ENCODE data around the gene MYO1E. TPM values are rescaled to one million over a fixed set of nuclear protein-coding genes. Genes with fewer than 3 reads are reported as not detected.

MYO1E gene
- total and polyA plus RNA-seq, 2 of the 4 experiments (the other 2 are of a cell fraction), result 13.4 to 37.3 TPM

DNA sequence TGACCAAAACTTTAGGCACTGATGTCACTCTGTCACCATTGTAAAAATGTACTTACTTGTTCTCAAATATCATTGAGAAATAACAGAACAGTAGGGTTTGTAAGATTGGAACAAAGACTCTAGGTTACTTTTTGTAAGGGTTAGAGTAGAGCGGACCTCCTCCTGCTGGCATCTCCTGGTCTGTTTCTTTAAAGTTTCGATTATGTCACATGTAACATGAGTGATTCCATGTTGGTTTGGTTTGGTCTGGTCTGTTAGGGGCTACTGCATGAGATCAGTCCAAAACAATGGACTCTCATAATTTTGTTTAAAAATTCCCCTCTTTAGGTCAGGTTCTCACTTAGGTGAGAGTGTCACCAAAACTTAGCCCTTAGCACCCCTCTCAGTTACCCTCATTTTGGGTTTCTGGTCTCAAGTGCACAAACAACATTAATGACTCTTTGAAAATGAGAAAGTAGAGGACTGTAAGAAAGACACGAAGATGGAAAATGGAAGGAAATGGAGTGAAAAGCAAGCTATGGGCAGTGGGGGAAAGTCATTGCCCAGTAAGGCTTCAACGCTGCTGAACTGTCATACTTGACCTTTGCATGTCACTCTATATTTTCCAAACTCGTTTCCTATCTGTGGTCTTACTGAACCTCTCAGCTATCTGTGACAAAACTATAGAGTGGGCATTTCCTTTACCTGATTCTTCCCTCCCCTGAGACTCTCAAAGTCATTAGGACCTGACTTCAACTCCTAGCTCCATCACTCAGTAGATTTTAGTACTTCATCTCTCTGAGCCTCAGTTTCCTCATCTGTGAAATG, 113.3 kb downstream of the MYO1E start:
- Histone ChIP-seq H4K91ac (ENCODE audit: insufficient read depth, low read depth, low read length) (no peak overlapping the region), H3K14ac (replicated peaks; ENCODE audit: low read depth, low read length) (no peak overlapping the region), H3K9me1 (ENCODE audit: insufficient read depth, low read length) (0 out of 2 replicates have a peak, but pooled peaks cover 3% of the 10 kb centered on the region), H4K8ac (ENCODE audit: low read depth in 2 of 2, low read length in 2 of 2) (no peak overlapping the region), H2AK5ac (ENCODE audit: low read depth, low read length) (no peak overlapping the region), H3K79me1 (ENCODE audit: low read depth in 1 of 2, low read length in 2 of 2) (peaks cover 10 to 11% of the 10 kb centered on the region in 2 experiments; a peak in 3 of 4 replicates), H2BK5ac (ENCODE audit: low read depth, low read length, poor library complexity, severe bottlenecking) (no peak overlapping the region), H3K4me1 (ENCODE audit: control insufficient read depth, insufficient read depth, low read length) (no peaks in the 10 kb centered on the region), H3K18ac (ENCODE audit: low read depth, low read length) (no peak overlapping the region), H3K27ac (ENCODE audit: insufficient read depth, low read length) (no peak overlapping the region), H3K36me3 (ENCODE audit: control insufficient read depth, insufficient read depth, low read length) (peaks cover 5% of the 10 kb centered on the region; the same call in 1 of the 2 replicates), H2AFZ (replicated peaks; ENCODE audit: low read length, poor library complexity) (no peak overlapping the region), H4K20me1 (ENCODE audit: insufficient read depth, low read length) (no peaks in the 10 kb centered on the region), H2BK120ac (ENCODE audit: low read depth, low read length) (no peak overlapping the region), H3K23ac (ENCODE audit: low read depth, low read length) (no peak overlapping the region), H3K4ac (ENCODE audit: low read depth, low read length) (no peak overlapping the region), H3K9me3 (ENCODE audit: control insufficient read depth, insufficient read depth, low read length) (no peaks in the 10 kb centered on the region), H3K4me3 (ENCODE audit: insufficient read depth, low read depth, low read length) (no peak overlapping the region), H3K56ac (ENCODE audit: extremely low read depth, insufficient read depth, low read length) (no peak overlapping the region), H3K4me2 (ENCODE audit: low read depth, low read length) (no peak overlapping the region), H4K5ac (ENCODE audit: low read depth, low read length) (no peak overlapping the region), H2BK20ac (ENCODE audit: low read depth, low read length) (no peak overlapping the region), H3K9ac (ENCODE audit: low read depth, low read length) (no peak overlapping the region), H2BK15ac (ENCODE audit: low read depth, low read length) (no peak overlapping the region), H2AK9ac (replicated peaks; ENCODE audit: low read depth, low read length, poor library complexity) (no peak overlapping the region), H3K27me3 (ENCODE audit: control insufficient read depth, insufficient read depth, low read length) (no peaks in the 10 kb centered on the region)
- intact Hi-C loops (cut with micrococcal nuclease), result no loop called here
- TF ChIP-seq RFX5 (IDR thresholded peaks at IDR 0.05; ENCODE audit: low read depth, low read length), result no peak
- no peak for TF ChIP-seq MXI1 (IDR thresholded peaks at IDR 0.05; ENCODE audit: borderline replicate concordance, low read depth, low read length)
- TF ChIP-seq RAD21 (IDR thresholded peaks at IDR 0.05; ENCODE audit: low read length), result no peak
- TF ChIP-seq, protein P1, sequence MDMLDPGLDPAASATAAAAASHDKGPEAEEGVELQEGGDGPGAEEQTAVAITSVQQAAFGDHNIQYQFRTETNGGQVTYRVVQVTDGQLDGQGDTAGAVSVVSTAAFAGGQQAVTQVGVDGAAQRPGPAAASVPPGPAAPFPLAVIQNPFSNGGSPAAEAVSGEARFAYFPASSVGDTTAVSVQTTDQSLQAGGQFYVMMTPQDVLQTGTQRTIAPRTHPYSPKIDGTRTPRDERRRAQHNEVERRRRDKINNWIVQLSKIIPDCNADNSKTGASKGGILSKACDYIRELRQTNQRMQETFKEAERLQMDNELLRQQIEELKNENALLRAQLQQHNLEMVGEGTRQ (IDR thresholded peaks at IDR 0.05; ENCODE audit: low read depth, low read length), result no peak
- TF ChIP-seq BHLHE40 (IDR thresholded peaks at IDR 0.05; ENCODE audit: low read depth, low read length), result no peak
- no peak for TF ChIP-seq FOS (IDR thresholded peaks at IDR 0.05; ENCODE audit: low read depth, low read length)
- TF ChIP-seq, protein P2, sequence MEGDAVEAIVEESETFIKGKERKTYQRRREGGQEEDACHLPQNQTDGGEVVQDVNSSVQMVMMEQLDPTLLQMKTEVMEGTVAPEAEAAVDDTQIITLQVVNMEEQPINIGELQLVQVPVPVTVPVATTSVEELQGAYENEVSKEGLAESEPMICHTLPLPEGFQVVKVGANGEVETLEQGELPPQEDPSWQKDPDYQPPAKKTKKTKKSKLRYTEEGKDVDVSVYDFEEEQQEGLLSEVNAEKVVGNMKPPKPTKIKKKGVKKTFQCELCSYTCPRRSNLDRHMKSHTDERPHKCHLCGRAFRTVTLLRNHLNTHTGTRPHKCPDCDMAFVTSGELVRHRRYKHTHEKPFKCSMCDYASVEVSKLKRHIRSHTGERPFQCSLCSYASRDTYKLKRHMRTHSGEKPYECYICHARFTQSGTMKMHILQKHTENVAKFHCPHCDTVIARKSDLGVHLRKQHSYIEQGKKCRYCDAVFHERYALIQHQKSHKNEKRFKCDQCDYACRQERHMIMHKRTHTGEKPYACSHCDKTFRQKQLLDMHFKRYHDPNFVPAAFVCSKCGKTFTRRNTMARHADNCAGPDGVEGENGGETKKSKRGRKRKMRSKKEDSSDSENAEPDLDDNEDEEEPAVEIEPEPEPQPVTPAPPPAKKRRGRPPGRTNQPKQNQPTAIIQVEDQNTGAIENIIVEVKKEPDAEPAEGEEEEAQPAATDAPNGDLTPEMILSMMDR (conservative IDR thresholded peaks at IDR 0.05; ENCODE audit: low read depth, low read length), result no peak
- TF ChIP-seq CHD1 (IDR thresholded peaks at IDR 0.05; ENCODE audit: low read depth, low read length), result no peak
- no peak for TF ChIP-seq SMC3 (IDR thresholded peaks at IDR 0.05; ENCODE audit: low read depth, low read length)
- TF ChIP-seq RCOR1 (IDR thresholded peaks at IDR 0.05; ENCODE audit: insufficient replicate concordance, low read length), result no peak
- TF ChIP-seq POLR2A (IDR thresholded peaks at IDR 0.05; ENCODE audit: low read depth, low read length), result no peak
- TF ChIP-seq NFE2L2 (IDR thresholded peaks at IDR 0.05; ENCODE audit: low read depth, low read length), result no peak
- TF ChIP-seq, protein P3, sequence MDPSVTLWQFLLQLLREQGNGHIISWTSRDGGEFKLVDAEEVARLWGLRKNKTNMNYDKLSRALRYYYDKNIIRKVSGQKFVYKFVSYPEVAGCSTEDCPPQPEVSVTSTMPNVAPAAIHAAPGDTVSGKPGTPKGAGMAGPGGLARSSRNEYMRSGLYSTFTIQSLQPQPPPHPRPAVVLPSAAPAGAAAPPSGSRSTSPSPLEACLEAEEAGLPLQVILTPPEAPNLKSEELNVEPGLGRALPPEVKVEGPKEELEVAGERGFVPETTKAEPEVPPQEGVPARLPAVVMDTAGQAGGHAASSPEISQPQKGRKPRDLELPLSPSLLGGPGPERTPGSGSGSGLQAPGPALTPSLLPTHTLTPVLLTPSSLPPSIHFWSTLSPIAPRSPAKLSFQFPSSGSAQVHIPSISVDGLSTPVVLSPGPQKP (IDR thresholded peaks at IDR 0.05; ENCODE audit: borderline replicate concordance, low read depth, low read length), result no peak
- TF ChIP-seq MAZ (IDR thresholded peaks at IDR 0.05; ENCODE audit: borderline replicate concordance, low read depth, low read length), result no peak
- TF ChIP-seq CEBPB (IDR thresholded peaks at IDR 0.05; ENCODE audit: low read depth, low read length), result no peak
- no peak for TF ChIP-seq MAFK (IDR thresholded peaks at IDR 0.05; ENCODE audit: low read depth, low read length)
- no CpG with 5 or more reads among the region's 5 CpGs for WGBS, 2 experiments (ENCODE audit: extremely low coverage in 2 of 2, insufficient read length in 1 of 2)
- ChIA-PET CTCF (no interaction called here), POLR2A (ENCODE audit: unreplicated experiment) (no interaction called here)
- dilution Hi-C loops (cut with HindIII; ENCODE audit: low sequenced_read_pairs, unreplicated experiment), result no loop called here
- in situ Hi-C loops (cut with MboI; ENCODE audit: low sequenced_read_pairs), result no loop called here
- no peak for DNase-seq
- BruUV-seq (replicated peaks), result no TSS peak
- ATAC-seq (ENCODE audit: low read depth), result no peak

All from IMR-90 (cell line).